Measurements from ENCODE around the gene CALML4.

The CALML4 gene

GRCh38 chr15:68143129-68143528 is 62.0 kb downstream of the CALML4 start:
- H3K27ac ChIP-seq (replicated peaks) = no peak overlapping the region
- TF ChIP-seq SPI1 (IDR thresholded peaks at IDR 0.05; ENCODE audit: borderline replicate concordance, low read depth) = no peak
- TF ChIP-seq REST (IDR thresholded peaks at IDR 0.05; ENCODE audit: insufficient replicate concordance, low read depth) = no peak
- TF ChIP-seq CTCF (IDR thresholded peaks at IDR 0.05; ENCODE audit: insufficient read depth, low read length) = no peak
- no peak for TF ChIP-seq GABPA (IDR thresholded peaks at IDR 0.05; ENCODE audit: low read depth)
- TF ChIP-seq POLR2AphosphoS5 (IDR thresholded peaks at IDR 0.05; ENCODE audit: low read depth) = no peak
- no peak overlapping the region for H3K4me3 ChIP-seq (replicated peaks; ENCODE audit: insufficient read depth, low read length)
- DNase-seq (ENCODE audit: low read depth in 1 of 2, low spot score in 1 of 2) = no peak
- H3K27me3 ChIP-seq (ENCODE audit: insufficient read depth, poor library complexity, severe bottlenecking) = no peaks in the 10 kb centered on the region

All from HL-60 (cell line).